Colon (tissue), 2 donors: ENCODE results near the gene PINK1.
"Not testable (repeated sequence)": the region's sequence is repeated elsewhere in the genome, so short reads cannot be mapped to it uniquely, and the experiment has no call there.

Experiments
- FAIRE-seq: peaks from 2 replicates; lab custom pipeline; 2012; peaks lifted over from hg19 to GRCh38; lab: Jason Lieb, UNC
- donor health status: control.
- donor health status: control.

Gene PINK1

GRCh38 chr1:20633190-20634064, at the start of gene PINK1:
TSS of gene PINK1 (plus strand) at chr1:20633458. CDS start at chr1:20633549, 91 bp downstream.
- FAIRE-seq, result no peak

- no peak for FAIRE-seq
These were observed 48.4 kb upstream of the PINK1 start for GRCh38 chr1:20584890-20585289.

GRCh38 chr1:20586953-20587660, 46.2 kb upstream of the PINK1 start:
- FAIRE-seq, result no peak

GRCh38 chr1:20587661-20588053, 45.6 kb upstream of the PINK1 start:
- FAIRE-seq, result no peak

GRCh38 chr1:20588634-20589225, 44.5 kb upstream of the PINK1 start, which contains the start of gene CDA:
TSS of gene CDA (plus strand) at chr1:20589097. CDS start at chr1:20589130, 33 bp downstream.
- no peak for FAIRE-seq

GRCh38 chr1:20589331-20590278, 43.7 kb upstream of the PINK1 start:
- no peak for FAIRE-seq

- FAIRE-seq, result no peak
These were observed 42.9 kb upstream of the PINK1 start for GRCh38 chr1:20590306-20590777.

- FAIRE-seq, result no peak
These were observed 39.5 kb upstream of the PINK1 start for GRCh38 chr1:20593756-20594155.

GRCh38 chr1:20594746-20595145, 38.5 kb upstream of the PINK1 start:
- no peak for FAIRE-seq

GRCh38 chr1:20596106-20596505, 37.2 kb upstream of the PINK1 start:
- no peak for FAIRE-seq

- FAIRE-seq, result no peak
These were observed 35.6 kb upstream of the PINK1 start for GRCh38 chr1:20597650-20598049.

GRCh38 chr1:20600156-20600555, 33.1 kb upstream of the PINK1 start:
- no peak for FAIRE-seq

- FAIRE-seq, result no peak
These were observed 32.0 kb upstream of the PINK1 start for GRCh38 chr1:20601129-20601825.

- no peak for FAIRE-seq
These were observed 30.3 kb upstream of the PINK1 start for GRCh38 chr1:20602851-20603450.

GRCh38 chr1:20603504-20604464, 29.5 kb upstream of the PINK1 start:
- no peak for FAIRE-seq

- no peak for FAIRE-seq
These were observed 28.6 kb upstream of the PINK1 start for GRCh38 chr1:20604678-20605077.

- not testable (repeated sequence) for FAIRE-seq
These were observed 26.3 kb upstream of the PINK1 start for GRCh38 chr1:20606801-20607570.

GRCh38 chr1:20609541-20609940, 23.7 kb upstream of the PINK1 start:
- FAIRE-seq, result no peak

- FAIRE-seq, result no peak
These were observed 22.3 kb upstream of the PINK1 start for GRCh38 chr1:20610970-20611369.
